Measurements from ENCODE around the gene MED15.
"Not testable (repeated sequence)": the region's sequence is repeated elsewhere in the genome, so short reads cannot be mapped to it uniquely, and the experiment has no call there.

MED15 gene

DNA sequence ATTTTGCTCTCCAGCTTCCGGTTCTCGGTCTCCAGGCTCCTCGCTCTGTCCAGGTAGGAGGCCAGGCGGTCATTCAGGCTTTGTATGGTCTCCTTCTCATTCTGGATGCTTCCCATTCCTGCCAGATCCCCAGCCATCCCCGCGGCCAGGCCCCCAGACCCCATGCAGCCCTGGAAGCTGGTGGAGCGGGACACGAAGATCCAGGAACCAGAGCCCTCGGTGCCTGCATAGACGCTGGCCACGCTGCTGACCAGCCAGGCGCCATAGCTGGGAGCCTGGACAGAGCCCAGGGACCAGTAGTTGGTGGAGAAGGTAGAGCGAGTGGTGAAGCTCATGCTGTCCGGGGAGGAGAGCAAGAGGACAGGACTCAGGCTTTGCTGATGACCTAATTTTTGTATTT lies 23.6 kb upstream of the MED15 start:
- DNase-seq, result no peak

DNA sequence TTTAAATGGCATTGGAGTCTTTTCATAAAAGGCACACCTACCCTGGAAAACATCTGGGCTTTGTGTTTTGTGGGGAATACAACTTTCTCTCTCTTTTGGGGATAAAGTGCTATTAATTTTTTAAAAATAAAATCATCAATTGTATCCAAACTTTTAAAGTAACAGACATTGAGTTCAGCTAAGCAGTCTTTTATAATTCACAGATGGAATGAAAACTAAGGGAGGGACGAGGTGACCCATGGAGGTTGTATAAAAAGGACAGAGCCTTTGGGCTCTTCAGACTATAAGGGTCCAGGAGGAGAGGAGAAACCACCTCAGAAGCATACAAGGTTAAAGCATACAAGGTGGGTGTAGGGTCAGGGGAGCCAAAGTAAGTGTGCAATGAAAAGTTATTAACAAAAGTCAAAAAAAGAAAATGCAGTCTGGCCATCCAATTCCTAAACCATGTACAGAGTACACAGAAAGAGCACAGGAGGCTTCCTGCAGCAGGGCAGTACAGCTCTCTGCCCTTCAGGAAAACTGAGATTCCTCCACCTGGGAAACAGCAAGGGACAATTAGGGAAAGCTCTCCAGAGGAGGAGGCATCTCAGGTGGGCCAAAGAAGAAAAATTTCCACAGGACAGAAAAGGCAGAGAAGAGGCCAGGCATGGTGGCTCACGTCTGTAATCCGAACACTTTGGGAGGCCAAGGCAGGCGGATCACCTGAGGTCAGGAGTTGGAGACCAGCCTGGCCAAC lies 22.3 kb upstream of the MED15 start:
- DNase-seq, result no peak

DNA sequence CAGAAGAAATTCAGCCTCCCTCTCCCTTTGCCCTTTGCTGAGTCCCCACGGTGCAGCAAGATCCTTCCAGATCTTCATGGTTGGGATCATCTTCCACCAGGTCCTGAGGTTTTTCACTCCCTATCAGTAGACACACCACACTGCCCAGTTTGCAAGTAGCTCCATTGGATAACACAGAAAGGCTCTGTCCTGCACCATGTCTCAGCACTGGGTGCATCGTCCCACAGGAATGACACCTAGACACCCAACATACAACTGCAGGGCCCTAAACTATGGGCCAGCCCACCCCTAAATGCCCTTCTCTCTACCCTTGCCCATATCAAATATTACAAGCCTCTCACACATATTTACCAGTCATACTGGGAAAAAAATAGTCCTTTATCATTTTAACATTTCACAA lies 21.2 kb upstream of the MED15 start:
- DNase-seq, result no peak

DNA sequence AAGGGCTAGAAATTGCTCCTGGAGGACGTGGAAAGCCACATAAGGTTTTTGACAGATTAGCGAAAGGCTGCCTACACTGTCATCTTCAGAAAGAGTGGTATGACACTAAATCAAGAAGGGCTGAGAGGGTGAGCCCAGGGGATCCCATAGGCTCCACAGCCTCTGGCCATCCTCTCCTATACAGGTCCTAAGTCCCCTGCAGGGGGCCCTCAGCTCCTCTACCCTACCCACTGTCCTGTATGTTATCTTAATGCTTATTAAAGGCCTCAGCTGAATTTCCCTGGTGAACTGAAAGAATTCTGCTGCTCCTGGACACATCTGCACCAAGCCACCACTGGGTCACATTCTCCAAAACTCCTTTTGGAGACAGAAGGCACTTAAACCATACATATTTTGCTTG lies 19.7 kb upstream of the MED15 start:
- DNase-seq, result no peak

DNA sequence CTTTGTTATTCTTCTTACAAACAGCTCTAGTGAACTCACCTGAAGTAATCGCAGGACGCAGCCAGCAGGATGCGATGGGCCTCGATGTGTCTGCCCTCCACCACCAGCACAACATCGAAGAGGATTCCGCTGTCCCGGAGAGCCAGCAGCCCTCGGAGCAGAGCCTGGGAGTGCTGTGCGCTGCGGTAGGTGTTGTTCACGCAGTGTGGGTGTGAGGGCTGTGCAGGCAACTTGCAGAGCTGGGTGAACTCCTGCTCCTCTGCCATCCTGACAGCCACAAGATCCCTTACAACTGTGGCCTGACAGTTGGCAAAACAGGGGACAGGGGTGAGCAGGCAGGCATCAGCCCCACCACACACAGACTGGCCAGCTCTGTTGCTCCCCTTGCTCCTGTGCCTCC lies 18.5 kb upstream of the MED15 start:
- DNase-seq, result no peak

DNA sequence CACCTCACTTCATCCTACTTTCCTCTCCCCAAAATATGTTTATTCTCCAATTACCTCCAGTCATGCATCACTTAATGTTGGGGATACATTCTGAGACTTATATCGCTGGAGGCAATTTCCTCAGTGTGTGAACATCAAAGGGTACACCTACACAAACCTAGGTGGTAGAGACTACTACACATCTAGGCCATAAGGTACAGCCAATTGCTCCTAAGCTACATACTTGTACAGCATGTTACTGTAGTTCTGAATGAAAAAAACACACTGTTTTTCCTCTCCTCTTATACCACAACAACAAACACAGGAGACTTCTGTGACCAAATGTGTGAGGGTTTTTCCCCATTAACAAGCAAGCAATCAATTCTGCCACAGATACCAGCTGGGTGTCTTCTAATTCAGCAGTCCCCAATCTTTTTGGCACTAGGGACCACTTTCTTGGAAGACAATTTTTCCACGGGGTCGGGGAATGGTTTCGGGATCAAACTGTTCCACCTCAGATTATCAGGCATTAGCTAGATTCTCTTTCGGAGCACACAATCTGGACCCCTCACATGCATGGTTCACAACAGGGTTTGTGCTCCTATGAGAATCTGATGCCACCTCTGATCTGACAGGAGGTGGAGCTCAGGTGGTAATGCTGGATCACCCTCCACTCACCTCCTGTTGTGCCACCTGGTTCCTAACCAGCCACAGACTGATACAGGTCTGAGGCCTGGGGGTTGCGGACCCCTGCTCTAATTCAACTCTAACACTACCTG lies 17.0 kb upstream of the MED15 start:
- no peak for DNase-seq

DNA sequence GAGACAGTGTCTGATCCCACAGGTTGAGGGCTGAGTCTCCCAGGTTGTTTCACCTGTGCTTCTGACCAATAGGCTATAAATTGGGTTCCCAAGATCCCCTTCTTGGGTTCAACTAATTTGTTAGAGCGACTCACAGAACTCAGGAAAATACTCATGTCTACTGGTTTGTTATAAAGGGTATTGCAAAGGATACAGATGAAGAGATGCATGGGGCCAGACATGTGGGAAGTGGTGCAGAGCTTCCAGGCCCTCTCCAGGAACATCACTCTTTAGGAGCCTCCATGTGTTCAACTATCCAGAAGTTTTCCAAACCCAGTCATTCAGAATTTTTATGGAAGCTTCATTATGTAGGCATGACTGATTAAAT lies 16.5 kb upstream of the MED15 start:
- no peak for DNase-seq

DNA sequence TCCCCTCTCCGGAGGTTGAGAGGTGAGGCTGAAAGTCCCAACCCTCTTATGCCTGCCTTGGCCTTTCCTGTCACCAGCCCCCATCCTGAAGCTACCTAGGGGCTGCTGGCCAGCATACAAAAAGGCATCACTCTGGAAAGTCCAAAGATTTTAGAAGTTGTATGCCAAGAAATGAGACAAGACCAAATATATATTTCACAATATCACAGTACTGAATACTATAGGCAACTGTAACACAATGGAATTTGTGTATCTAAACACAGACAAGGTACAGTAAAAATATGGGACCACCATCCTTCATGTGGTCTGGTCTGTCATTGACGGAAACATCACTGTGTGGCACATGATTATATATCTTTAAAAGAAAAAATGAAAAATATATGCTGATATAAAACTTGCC lies 16.1 kb upstream of the MED15 start:
- no peak for DNase-seq

DNA sequence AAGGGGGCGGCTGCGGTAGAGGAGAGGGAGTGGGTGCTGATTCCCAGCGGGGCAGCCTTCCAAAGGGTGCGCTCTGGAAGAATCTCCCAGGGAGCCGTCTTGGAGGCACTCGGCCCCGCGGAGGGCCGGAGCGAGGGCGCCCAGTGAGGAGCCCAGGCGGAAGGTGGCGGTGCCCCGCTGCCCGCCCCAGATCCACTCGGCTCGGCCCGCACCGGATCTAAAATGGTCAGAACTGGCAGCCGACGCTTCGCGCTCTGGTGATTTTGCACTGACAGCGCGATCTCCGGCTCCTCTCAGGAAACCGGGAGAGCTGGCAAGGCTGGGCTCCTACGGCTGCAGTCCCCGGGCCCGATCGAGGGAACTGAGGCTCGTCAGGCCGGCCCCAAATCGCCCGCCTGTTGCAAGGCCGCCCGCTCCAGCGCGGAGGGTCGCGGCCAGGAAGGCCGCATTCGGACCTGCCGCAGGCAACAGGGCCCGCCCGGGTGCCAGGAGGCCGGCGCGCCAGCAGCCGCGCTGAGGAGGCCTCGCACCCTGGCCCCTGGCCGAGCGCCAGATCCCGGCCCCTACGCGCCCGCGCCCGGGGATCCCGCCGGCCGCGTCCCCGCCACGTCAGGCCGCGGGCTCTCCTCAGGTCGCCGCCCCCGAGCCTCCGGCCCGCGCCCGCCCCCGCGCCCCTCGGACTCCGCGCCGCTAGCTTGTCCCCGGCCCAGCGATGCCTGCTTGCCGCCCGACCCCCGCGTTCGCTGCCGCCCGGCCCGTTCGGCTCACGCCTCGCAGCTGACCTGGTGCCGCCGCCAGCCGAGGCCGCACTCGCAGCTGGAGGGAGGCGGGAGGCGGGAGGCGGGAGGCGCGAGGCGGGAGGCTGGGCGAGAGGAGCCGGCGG lies 12.2 kb upstream of the MED15 start, which contains the start of gene KLHL22:
Gene KLHL22, minus strand, starts transcription at position 818 of the 883 bp plus-strand sequence. CDS start 6,584 bp downstream, outside the sequence.
- DNase-seq, result no peak

DNA sequence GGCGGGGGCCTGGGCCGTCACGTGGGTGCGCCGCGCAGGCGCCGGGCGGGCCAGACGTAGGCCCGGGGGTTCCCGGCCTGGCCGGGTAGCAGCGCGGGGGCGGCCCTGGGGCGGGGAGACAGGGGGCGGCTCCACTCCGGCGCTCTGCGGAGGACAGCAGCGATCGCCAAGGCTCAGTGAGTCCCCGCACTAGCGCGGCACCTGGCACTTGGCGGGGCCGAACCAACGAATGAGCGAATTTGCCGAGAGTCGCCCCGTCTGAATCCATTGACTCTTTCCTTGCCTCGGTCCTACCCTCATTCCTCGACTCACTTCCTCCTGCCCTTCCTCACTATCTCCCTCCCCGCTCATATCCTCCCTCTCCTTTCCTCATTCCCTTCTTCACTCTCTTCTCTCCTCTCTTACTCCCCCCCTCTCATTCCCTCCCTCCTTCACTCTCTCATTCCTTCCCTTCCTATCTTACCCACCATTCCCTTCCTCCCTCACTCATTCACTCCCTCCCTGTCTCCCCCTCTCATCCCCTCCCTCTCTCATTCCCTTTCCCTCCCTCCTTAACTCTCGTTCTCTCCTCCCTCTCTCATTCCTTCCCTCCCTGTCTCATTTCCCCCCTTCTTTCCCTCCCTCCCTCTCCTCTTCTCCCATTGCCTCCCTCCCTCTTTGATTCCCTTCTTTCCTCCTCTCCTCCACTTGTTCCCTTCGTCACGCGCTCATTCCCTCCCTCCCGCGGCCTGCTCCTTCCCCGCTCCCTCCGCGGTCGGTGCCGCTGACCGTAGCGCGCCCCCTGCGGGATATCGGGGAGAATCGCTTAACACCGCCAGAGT lies 11.3 kb upstream of the MED15 start:
- peak; percentile 97 for DNase-seq

DNA sequence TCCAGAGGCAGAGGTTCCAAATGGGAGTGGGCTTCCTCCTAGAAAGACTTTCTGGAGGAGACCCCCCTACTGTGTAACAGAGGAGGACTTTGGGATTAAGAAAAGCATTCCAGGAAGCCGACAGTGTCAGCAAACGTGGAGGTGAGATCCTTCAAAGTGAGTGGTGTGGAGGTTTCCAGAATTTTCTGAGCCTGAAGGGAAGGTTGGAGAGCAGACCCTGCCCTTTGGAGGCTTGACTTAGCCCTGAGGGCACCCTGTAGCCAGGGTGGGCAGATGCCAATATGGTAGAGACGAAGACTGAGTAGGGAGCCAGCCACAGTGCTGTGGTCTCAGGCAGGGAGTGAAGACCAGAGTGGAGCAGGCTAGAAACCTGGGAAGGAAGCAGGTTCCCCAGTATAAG lies 10.0 kb upstream of the MED15 start:
- DNase-seq, result no peak

DNA sequence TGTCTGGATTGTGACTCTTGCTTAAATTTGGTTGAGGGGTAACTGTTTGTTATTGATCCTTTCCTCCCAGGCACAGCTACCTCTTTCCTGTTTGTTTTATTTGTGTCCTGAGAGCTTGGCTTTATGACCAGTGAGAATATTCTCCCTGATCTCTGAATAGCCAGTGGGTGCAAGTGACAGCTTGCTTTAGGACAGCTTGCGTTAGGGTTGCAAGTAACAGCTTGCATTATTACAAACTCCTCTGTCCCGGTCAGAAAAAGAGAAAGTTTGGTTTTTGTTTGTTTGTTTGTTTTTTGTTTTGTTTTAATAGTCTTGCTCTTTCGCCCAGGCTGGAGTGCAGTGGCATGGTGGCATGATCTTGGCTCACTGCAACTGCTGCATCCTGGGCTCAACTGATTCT lies 8.5 kb upstream of the MED15 start:
- no peak for DNase-seq

DNA sequence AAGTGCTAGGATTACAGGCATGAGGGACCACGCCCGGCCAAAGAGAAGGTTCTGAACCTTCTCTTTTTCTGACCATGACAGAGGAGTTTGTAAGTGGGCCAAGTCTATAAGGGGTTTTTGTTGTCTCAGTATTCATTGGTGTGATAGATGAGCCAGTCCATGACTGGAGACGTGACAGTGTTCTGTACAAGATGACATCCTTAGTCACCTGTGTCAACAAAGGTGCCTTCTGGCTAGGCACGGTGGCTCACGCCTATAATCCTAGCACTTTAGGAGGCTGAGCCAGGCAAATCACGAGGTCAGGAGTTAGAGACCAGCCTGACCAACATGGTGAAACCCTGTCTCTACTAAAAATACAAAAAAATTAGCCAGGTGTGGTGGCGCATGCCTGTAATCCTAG lies 7.6 kb upstream of the MED15 start:
- DNase-seq, result no peak

DNA sequence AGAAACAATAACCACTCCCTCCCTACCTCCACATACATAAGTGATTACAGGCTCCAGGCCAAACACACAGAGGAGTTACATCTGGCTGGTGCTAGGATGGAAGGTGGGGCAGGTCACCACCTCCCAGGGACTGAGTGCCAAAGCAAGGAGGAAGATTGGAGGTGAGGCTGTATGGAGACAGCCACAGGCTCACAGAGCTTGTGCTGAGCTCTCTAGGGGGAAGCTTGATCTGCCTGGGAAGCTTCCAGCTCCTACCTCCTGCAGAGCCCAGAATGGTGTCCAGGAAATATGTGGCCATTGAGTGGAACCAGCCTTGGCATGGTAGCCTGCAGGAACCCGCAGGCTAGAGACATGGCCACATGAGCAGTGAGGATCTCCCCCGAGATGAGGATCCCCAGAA lies 3.6 kb upstream of the MED15 start:
- DNase-seq, result no peak

DNA sequence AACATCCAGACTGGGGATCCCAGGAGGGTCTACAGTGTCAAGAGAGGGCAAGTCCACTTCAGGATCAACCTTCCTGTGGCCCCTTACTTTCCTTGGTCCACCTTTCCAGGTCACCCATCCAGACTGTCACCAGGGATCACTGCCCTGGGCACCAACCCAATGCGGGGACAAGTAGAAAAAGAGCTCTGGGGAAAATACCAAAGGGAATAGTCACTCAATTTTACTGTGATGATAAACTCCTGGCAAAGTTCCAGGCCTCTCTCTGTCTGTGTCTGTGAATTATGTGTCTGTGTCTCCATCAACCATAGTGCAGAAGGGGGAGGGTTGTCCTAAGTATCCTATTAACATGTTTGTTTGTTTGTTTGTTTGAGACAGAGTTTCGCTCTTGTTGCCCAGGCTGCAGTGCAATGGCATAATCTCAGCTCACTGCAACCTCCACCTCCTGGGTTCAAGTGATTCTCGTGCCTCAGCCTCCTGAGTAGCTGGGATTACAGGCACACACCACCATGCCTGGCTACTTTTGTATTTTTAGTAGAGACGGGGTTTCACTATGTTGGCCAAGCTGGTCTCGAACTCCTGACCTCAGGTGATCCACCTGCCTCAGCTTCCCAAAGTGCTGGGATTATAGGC lies 3.0 kb upstream of the MED15 start:
- not testable (repeated sequence) for DNase-seq

DNA sequence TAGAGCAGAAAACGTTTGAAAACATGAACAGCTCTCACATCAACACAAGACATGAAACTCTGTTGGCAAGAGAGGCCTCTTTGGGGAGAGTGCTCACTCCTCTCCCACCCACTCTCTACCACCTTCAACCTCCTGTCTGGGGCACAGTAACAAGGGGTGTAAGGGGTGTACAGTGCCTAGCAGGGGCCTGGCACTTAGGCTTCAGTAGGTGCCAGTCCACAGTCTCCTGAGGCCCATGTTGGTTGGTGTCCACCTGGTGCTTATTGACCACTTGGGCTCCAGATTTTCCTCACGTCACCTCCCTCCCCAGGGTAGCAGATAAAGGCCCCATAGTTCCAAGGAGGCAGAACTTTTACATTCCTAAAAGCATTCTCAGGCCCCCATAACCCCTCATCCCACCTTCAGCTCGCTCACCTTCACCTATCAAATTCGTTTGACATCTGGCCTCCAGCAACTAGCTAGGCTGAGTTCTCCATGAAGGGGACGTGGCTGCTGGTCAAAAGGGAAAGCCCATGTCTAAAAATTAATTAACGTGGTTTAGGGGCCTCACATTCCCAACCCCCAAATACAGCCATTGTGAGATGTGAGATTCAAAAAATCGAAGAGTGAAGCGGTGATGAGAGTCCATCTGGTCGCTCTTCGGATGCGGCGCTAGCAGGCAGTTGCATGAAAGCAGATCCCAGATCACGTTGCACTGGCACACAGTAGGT lies 712 bp upstream of the MED15 start:
- DNase-seq, result no peak

DNA sequence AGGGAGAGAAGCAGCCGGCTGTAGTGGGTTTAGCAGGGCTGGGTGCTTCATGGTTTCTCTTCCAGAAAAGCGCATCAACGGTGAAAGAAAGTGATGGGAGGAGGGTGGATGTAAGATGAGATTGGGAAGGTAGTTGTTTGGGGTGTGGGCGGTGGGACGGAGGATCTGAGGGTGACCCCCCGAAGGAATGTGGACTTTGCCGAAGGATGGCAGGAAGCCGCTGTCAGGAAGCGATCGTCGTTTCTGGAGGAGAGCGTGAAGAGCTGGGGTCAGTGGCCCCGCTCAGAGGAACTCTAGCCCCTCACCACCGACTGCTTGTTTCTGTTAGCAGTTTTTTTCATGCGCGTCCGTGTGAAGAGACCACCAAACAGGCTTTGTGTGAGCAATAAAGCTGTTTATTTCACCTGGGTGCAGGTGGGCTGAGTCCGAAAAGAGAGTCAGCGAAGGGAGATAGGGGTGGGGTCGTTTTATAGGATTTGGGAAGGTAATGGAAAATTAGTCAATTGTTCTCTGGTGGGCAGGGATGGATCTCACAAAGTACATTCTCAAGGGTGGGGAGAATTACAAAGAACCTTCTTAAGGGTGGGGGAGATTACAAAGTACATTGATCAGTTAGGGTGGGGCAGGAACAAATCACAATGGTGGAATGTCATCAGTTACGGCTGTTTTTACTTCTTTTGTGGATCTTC lies 801 bp downstream of the MED15 start:
- DNase-seq, result not testable (repeated sequence)

DNA sequence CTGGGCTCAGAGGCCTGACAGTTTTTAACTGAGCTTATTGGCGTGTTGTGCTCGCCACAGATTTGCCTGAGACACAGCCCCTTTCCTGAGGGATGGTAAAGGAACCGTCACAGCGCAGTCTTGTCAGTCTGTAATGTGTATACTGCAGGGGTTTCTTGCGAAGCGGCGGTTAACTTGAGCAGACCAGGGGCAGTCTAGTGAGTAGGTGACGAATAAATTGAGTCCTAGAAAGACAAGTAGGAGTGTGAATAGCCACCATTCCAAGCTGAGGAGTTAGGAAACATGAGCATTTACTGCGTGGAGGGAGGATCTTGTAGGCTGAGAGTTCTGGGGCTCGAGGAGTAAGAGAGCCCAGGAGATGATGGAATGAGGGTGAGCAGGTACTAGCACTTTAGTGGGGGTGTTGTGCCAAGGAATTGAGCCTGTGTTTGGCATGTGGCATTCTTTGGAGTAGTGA lies 1.4 kb downstream of the MED15 start:
- no peak for DNase-seq

DNA sequence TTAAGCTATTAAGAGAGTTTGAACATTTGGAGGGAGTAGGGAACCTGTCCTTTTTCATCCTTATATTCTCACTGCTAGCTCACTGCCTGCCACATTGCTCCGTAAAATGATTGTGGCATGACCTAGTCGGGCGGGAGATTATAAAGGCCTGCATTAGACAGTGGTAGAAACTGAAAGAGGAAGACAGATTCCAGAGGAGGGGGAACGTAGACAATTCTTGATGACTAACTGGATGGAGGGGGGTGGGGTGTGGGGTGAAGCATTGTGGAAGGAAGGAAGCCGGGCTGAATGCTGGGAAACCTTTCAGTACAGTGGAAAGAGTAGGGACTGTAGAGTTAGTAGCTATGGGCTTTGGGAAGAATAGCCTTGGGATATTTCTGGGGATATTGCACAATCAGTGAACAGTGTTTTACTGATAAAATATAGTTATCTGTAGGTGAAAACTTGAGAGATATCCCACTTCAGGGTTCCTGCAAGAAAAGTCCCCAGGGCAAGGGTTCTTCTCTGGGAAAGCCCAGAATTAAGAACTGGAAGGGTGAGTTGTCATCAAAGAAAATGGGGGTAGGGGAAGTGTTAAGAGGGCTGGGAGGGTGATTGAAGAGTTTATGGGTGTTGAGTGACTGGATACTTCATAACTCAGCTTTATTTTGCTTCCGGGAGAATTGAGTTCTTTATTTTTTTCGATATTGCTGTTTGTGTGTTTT lies 2.1 kb downstream of the MED15 start:
- peak; percentile 68 for DNase-seq
